Stimulated activated CD8-positive, alpha-beta memory T cell treated with anti-CD3 and anti-CD28 coated beads, Interleukin-2, amount 100 ng/mL, for 48 hours (primary cell): ENCODE measurements around the gene PYGM.

Experiments
- DNase-seq, 2 donors: peaks; one replicate each; pipeline ENCODE4 v3.0.0-alpha.2; 2020; ENCODE audit warnings: low read depth in 2 of 2

The PYGM gene

GRCh38 chr11:64759722-64760719, at the start of gene PYGM:
Gene PYGM, minus strand, starts transcription at chr11:64759974. Its CDS starts 76 bp downstream, at chr11:64759898.
- no peak for DNase-seq

GRCh38 chr11:64805481-64805880, 45.7 kb upstream of the PYGM start:
- no peak for DNase-seq

DNA sequence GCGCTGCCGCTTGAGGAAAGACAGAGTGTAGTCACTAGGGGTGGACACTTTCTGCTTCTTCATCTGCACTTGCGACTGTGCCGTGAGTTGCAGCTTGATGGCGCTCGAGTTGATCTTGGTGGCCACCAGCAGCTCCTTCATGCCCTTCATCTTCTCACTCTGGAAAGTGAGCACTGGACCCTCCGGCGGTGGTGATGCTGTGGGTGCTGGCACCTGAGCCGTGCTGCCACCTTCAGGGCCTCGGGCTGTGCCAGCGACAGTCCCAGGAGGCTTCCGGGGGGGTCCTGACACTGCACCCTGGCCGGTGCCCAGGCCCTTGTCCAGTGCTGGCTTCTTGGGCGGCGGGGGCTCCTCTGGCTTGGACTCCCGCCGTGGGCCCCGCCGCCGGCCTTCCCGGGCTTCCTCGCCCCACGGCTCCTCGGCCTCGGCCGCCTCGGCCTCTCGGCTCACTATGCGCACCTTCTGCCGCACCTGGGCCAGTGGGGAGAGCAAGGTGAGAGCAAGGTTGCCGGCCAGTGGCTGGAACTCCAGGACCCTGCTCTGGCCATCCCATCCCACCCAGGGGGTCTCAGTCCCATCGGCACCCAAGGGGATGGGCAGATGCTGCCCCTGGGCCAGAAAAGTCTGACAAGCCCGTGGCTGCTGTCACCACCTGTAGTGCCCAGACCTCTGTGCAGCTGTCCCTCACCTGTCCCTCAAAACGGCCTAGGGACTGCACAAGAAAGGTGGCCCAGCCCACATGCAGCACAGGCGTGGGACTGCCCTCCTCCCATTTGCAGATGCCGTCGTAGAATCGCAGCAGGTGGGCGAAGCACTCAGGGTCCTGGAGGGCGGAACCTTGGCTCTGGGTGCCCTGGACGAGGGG, 44.8 kb upstream of the PYGM start:
- no peak for DNase-seq

DNA sequence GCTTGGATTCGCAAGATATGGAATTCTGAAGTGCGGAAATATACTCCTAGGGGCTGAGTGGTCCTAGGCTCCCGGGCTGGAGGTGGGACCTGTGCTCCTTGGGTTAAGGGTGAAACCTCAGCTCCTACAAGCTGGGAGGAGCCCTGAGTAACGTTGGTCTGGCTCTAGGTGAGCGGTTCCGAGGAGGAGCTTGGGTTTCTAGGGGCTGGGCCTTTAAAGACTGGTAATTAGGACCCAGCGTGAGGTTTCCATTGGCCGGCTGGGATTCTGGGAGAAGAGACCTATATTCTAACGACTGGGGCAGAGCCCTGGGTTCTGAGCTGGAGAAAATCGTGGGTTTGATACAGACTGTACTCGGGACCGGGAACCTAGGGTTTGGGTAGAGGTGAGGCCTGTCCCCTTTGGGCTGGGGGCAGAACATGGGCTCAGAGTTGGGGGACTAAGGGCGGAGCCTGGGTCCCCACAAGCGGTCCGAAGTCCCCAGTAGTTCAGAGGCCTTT, 44.1 kb upstream of the PYGM start:
- no peak for DNase-seq

- DNase-seq: peak; percentile 76 to 84
Observed at GRCh38 chr11:64803158-64803845, 43.5 kb upstream of the PYGM start, which contains the start of gene MAP4K2. Gene MAP4K2, minus strand, starts transcription at chr11:64803214. Its CDS starts 65 bp downstream, at chr11:64803149.

DNA sequence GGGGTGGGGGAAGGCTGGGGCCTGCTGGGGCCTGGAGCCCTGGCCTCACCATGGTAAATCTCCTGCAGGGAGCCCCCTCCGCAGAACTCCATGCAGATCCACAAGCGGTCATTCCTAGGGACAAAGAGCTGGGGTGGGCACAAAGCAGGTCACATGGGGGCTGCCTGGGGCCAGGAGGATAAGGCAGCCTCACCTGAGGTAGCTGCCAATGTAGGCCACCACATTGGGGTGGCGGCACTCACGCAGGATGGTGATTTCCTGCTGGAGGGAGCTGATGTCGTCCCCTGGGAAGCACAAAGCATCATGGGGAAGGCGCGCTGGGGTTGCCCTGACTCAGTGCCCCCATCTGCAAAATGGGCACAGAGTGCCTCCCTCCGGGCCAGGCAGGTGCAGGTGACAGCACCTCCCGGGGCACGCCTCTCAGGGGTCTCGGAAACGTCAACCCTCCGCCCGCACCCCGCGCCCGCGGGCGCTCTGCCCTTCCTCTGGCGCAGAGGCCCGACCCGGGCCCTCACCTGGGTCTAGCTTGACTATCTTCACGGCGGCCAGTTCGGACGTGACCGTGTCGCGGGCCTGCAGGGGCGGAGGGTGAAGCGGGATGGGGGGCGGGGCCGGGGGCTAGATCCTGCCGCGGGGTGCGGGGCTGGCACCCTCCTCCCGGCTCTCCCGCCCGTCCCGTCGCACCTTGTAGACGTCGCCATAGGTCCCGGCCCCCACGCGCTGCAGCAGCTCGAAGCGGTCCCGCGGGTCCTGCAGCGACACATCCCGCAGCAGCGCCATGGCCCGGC, 42.8 kb upstream of the PYGM start:
- peak in 1 of 2 donors; percentile 33 for DNase-seq

- DNase-seq: no peak
Observed at GRCh38 chr11:64801561-64802369, 42.0 kb upstream of the PYGM start.

DNA sequence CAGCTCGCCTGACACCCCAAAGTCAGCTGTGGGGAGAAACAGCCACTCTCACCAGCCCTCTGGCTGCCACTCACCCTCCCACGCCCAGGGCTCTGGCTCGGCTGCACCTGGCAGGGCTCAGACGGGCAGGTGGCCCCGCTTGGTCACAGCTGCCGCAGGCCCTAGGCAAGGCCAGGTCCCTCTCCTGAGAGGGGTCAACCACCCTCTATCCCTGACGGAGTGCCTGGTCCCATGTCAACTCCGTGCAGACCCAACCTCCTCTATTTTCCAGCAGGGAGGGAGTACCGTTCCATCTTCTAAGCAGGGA, 41.3 kb upstream of the PYGM start:
- no peak for DNase-seq

GRCh38 chr11:64800303-64801157, 40.8 kb upstream of the PYGM start:
- no peak for DNase-seq

DNA sequence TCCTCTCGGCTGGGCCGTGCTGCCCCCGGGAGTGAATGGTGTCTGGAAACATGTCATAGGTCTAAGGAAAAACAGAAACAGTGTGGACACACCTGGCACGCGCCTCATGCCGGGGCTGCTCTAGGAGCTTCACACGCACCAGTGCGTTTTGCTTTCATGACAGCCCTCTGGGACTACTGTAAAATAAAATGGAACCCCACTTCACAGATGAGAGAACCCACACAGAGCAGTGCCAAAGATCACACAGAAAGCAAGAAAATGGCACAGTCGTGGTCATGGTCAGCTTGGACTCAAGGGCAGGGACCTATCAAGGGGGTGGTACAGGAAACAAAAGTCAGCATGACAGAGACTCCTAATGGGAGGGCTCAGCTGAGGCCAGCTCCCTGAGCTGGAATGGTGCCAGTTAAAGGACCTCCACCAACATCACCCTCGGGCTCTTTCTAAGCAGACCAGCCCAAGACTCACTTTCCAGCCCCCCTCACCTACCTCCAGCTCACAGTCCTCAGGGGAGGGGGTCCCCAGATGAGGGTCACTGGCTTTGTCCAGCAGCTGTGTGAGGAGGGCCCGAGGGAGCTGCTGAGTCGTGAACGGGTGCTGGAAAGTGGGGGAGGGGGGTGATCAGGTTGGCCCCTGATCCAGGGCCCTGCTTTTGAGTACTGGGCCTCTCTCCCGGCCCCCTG, 40.0 kb upstream of the PYGM start:
- no peak for DNase-seq

GRCh38 chr11:64799256-64799622, 39.5 kb upstream of the PYGM start:
- no peak for DNase-seq

DNA sequence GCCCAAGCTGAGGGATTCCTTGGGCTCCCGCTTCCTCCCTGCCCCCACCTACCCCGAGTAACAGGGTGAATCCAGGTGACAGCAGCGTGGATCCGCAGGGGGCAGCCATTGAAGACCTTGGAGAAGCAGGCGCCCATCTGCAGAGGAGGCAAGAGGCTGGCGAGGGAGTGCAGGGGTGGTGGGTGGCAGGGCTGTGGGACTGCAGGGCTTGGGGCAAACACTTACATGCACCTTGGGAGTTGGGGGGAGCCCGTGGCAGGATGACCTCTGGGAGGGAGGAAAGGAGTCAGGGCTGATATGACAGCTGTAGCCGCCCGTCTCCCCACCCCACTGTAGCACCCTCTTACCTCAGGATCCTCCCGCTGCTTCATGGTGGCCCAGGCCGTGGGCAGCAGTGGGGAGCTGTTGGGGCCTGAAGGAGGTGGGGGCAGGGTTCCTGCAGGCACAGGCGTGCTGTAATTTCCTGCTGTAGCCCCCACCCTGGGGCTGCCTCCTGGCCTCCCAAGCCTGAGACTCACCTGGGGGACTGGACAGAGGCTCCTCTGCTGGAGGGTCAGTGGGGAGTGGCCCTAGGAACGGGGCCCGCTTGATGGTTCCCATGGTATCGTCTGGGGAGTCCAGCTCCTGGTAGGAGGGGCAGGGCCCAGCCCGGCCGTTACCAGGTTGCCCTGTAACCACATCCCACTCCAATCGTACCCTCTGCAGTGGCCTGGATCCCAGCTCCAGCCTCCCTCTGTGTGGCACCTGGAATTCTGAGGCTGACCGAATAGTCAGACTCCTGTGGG, 37.2 kb upstream of the PYGM start:
- DNase-seq: no peak

- DNase-seq: no peak
Observed at GRCh38 chr11:64796047-64796756, 36.4 kb upstream of the PYGM start.

GRCh38 chr11:64794526-64794925, 34.8 kb upstream of the PYGM start:
- no peak for DNase-seq

- DNase-seq: no peak
Observed at GRCh38 chr11:64793271-64794160, 33.7 kb upstream of the PYGM start.

GRCh38 chr11:64792482-64792881, 32.7 kb upstream of the PYGM start:
- DNase-seq: no peak
